Stimulated activated CD4-positive, alpha-beta T cell treated with anti-CD3 and anti-CD28 coated beads, Interleukin-4, amount 100 ng/mL, for 48 hours (primary cell): ENCODE results near the gene NUP214.

Experiments
- DNase-seq, 2 donors: peaks; one replicate each; pipeline ENCODE4 v3.0.0-alpha.2; 2020; ENCODE audit warnings: low read depth in 2 of 2

NUP214 gene

GRCh38 chr9:131277287-131277909 lies 152.0 kb downstream of the NUP214 start:
- DNase-seq = no peak

- DNase-seq = peak; percentile 64 to 69
Measured at GRCh38 chr9:131277910-131278701, 152.7 kb downstream of the NUP214 start.

GRCh38 chr9:131278702-131279111 lies 153.3 kb downstream of the NUP214 start:
- DNase-seq = no peak

- no peak for DNase-seq
Measured at GRCh38 chr9:131279196-131279862, 153.9 kb downstream of the NUP214 start.

- DNase-seq = no peak
Measured at GRCh38 chr9:131279863-131280570, 154.6 kb downstream of the NUP214 start.

- no peak for DNase-seq
Measured at GRCh38 chr9:131280660-131281059, 155.3 kb downstream of the NUP214 start.

- no peak for DNase-seq
Measured at GRCh38 chr9:131281119-131281965, 156.0 kb downstream of the NUP214 start.

GRCh38 chr9:131282175-131282574 lies 156.8 kb downstream of the NUP214 start:
- DNase-seq = no peak

GRCh38 chr9:131282688-131283422 lies 157.5 kb downstream of the NUP214 start:
- no peak for DNase-seq
